Loucy (cell line): ENCODE data around the gene TCN2.

Experiments
- CTCF ChIP-seq: fragments of 200-600 bp; sonication (generic); conservative IDR thresholded peaks from 2 replicates; pipeline ENCODE4 v1.5.1; 2014; ENCODE audit warnings: mild to moderate bottlenecking, antibody characterized with exemption, low read length
- EZH2phosphoT487 ChIP-seq: fragments of 200-600 bp; IDR thresholded peaks from 2 replicates; pipeline ENCODE4 v1.6.1; 2018; ENCODE audit warnings: antibody characterized with exemption, mild to moderate bottlenecking, moderate library complexity, borderline replicate concordance

GRCh38 chr22:30615543-30615954 is 8.6 kb downstream of the TCN2 start:
- TF ChIP-seq CTCF: no peak
- TF ChIP-seq EZH2phosphoT487: no peak
